ENCODE data around the gene CNST.
"Not testable (repeated sequence)": the region's sequence is repeated elsewhere in the genome, so short reads cannot be mapped to it uniquely, and the experiment has no call there.

The CNST gene

DNA sequence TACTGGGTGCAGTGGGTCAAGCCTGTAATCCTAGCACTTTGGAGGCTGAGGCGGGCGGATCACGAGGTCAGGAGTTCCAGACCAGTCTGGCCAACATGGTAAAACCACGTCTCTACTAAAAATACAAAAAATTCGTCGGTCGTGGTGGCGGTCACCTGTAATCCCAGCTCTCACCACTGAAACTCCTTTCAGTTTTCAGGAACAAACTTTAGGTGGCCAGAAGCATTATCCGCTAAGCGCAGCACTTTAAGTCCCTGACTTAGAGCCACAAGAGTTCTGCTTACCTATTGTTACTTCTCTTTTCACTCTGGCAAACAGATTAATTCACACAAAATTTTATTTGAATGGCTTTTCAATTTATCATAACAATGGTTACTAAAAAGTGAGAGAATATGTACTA, 5.4 kb upstream of the CNST start:
- DNase-seq, result not testable (repeated sequence)

DNA sequence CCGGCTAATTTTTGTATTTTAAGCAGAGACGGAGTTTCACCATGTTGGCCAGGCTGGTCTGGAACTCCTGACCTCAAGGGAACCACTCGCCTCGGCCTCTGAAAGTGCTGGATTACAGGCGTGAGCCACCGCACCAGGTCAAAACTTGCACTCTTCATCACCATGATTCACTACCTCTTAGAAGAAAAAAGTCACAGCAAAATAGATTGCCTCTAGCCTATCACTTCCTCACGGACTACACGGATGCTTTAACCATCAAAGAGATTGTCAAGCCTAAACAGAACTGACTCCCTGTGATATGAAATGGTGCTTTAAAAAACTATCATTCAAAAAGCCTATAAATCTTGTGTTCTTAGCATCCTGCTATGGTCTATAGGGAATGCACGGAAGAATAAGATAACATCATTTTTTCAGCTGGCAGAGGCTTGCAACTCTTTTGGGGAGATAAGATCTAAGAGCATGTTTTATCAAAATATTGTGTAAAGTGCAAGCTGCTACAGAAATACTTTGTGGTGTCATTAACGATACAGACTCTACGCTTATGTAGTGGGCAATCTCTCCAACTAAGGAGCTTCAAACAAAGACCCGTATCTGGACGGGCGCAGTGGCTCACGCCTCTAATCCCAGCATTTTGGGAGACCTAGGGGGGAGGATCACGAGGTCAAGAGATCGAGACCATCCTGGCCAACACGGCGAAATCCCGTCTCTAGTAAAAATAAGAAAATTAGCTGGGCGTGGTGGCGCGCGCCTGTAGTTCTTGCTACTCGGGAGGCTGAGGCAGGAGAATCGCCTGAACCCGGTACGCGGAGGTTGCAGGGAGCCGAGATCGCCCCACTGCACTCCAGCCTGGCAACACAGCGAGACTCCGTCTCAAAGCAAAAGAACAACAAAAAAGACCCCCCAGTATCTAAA, 1.2 kb upstream of the CNST start:
- no peak for DNase-seq

DNA sequence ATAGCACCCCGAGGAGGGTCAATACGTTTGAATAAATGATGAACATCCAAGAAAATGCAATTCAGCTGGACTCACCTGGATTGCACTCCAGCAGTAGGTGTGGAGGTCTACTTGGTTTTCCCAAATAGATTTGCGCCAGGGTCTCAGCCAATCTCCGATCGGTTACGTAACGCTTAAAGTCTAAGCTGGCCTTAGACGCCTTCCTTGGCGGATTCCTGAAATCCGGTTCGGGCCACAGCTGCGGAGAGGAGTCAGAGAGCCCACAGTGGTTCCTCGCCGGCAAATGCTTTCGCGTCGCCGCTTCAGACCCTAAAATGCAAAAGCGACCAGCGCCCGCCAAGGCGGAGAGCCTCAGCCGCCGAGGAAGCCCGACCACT, 517 bp upstream of the CNST start:
- no peak for DNase-seq

DNA sequence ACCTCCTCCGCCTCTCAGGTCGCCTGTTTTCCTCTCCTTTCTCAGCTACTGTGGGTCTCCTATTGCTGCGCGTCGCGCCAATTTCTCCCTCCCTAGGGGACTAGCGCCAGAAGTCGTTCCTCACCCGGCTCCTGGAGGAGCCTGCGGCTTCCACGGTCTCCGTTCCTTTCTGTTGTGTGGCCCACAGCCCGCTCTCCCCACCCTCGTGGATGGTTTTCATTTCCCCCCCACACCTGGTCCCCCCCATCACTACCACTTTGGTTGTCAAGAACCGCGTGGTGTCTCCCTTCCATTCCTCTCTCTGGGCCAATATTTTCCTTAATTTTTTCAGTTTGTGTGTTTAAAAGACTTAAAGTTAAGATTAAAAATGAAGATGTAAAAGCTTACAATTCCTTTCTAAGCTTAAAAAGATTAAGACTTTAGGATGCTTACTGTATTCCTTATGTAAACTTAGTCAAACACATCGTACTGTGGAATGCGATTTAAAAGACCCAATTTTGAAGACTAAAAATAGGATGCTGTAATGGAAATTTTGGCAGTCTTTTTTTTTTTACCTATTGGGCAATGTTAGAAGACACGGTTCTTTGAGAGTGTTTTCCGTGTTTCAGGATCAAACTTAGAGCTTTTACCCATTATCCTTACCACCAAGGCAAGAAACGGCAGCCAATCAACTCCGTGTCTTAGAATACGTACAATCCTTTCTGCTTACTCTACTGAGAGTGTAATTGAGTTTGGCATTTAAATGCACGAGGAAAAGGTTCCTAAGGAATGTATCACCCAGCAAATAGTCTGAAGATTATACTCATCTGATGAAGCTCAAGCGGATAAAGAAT, 773 bp downstream of the CNST start:
- DNase-seq, result no peak

DNA sequence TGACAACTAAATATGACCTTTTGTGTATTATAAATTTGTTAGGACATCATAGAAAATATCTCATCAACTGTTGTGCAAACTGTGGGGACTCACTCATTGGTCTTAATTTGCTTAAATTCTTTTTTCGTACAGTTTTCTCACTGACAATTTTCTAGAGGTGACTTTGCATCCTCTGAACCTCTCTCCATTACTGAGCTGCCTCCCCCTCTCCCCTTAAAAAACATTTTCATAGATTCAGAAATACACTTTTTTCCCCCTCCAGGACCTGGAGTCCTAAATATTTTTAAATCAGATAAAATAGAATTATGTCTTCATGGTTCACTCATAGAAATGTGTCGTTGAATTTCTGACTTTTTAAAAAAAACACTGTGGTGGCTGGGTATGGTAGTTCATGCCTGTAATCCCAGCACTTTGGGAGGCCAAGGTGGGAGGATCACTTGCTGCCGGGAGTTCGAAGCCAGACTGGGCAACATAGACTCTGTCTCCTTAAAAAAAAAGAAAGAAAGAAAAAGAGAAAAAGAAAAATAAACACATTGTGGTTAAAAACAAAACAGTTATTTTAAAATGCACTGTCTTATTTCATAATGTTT, 1.5 kb downstream of the CNST start:
- DNase-seq, result no peak

DNA sequence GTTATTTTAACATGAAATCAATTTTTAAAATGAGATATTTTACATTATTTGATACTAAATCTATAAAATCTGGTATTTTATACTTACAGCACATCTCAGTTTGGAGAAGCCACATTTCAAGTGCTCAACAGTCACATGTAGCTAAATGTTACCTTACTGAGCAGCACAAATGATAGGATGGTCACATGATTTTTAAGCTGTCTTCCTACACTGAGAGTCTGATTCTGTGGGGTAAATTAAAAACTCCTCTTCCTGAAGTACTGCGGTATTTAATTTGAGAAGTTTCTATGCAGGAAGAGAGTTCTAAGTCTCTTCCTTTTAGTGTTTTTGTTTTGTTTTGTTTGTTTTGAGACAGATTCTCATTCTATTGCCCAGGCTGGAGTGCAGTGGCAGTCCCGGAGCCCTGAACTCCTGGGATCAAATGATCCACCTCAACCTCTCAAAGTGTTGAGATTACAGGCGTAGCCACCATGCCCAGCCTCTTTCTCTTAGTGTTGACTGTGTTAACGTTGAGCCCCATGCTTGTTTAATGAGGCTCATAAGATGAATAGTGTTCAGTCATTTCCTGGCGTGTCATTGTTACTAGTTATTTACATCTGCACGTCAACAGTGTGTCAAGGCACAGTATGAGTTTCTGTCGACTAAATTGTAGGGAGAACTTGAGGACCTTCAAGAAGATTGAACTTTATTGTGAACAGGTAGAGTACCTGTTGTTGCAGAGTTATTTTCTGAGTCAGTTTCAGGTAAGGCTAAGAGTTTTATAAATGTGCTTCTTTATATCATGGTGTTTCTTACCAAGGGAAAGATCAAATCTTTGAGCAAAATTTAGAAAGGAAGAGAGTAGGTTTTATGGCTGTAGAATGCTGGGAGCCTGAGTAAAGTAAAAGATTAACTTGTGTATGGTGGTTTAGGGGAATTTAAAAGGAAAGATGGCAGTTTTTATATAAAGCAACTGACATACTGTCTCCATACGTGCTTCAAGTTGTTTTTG, 3.3 kb downstream of the CNST start:
- DNase-seq, result peak; percentile 6

DNA sequence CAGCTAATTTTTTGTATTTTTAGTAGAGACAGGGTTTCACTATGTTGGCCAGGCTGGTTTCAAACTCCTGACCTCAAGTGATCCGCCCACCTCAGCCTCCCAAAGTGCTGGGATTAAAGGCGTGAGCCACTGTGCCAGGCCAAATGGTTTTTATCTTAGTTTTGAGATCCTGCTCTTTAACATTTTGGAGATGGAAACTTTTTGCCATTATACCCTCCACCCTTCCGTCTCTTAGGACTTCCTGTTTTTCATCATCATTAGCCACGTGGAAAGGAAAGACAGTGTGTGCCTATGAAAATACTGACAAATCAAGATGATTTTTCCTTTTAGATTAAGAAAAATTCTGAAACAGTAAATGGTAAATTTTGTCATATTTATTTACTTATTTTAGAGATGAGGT, 5.1 kb downstream of the CNST start:
- not testable (repeated sequence) for DNase-seq

DNA sequence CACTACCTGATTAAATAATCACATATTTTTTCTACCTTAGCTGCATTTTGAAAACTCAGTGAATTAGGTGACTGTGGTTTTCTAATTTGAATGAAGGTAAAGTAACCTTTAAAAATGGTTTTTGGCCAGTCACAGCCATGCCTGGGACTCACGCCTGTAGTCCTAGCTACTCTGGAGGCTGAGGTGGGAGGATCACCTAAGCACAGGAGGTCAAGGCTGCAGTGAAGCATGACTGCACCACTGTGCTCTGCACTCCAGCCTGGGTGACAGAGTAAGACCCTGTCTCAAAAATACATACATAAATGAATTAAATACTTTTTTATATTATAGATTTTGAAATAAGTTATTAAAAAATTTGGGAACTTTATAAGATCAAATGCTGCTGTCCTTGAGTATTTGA, 5.7 kb downstream of the CNST start:
- DNase-seq, result no peak

DNA sequence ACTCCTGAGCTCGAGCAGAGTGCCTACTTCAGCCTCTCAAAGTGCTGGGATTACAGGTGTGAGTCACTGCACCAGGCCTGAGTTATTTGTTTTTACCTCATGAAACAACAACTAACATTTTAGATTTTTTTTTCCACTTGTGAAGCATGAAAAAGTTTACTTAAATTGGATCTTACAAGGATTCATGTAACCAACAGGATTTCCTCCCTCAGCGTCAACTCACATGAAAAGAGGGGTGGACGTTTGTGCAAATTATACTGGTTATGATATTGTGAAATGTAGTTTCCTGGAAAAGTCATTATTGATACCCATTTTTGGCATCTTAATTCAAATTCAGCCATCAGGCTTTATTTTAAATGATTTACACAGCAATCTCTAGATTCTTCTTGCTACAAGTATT, 6.5 kb downstream of the CNST start:
- no peak for DNase-seq

DNA sequence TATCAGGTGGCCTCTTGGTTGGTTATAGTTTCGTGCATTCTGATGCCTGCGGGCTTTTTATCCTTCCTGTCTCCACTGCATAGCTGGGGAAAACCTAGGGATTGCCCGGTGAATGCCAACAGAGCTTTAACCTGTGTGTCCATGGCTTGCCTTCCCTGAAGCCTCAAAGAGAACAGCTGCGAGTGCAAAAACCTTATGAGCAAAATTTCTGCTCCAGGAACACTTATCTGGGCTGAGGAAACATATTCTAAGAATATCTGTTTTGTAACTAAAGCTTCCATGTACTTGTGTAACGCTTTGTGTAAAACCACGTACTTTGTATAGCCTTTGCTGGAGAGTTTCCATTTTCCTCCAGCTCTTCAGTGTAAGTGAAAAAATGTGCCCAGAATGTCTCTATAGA, 7.2 kb downstream of the CNST start:
- DNase-seq, result no peak

DNA sequence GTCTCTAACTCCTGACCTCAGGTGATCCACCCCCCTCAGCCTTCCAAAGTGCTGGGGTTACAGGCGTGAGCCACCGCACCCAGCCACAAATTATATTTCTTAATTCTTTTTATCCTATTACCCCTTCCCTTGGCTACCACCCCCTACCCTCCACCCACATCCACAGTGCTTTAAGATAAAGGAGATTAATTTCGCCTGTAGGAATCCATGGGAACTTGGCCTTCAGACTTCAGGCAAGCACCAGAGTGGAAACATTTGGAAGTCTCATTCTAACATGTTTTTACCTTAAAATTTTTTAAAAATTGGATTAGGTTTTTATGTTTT, 10.4 kb downstream of the CNST start:
- no peak for DNase-seq

DNA sequence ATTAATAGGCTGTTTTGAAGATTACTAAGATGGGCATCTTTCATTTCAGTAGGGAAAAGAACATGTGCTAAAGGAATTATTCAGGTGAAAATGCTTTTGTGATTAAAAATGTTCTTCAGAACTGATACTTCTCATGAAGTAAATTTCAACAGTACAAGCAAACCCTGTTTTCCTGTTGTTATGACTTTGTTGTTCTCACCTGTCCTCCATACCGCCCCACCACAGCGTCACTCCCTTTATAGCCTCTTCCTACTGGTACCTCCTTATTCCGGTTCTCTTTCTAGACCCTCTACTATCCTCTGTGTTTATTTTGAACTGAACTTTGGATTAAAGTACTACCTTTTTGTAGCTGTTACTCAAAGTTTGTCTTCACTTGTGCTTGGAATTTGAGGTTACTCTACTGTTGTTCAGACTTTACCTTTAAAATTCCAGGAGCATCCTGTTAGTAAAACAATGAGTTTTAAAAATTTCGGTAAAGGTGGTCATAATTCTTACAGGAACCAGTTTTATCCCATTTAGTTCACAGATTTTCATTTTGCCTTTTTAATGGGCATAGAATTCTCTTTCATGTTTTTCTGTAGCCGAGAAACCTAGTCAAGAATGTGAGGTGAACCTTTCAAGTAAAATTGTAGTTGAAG, 10.9 kb downstream of the CNST start:
- no peak for DNase-seq

DNA sequence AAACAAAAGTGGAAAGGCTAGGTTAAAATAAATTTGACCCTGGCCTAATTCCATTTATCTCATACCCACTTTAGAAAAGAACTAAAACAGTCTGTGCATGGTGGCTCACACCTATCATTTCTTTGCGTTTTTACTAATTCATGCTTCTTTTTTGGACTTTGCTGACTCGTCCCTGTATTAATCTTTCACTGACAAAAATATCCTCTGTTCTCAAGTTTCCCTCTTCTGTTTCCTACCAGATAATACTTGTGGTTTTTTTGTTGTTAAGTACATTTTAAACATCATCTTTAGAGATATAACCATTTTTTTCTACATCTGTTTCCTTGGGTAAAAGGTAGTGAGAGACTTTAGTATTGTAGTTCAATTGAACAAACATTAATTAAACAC, 11.5 kb downstream of the CNST start:
- DNase-seq, result no peak

DNA sequence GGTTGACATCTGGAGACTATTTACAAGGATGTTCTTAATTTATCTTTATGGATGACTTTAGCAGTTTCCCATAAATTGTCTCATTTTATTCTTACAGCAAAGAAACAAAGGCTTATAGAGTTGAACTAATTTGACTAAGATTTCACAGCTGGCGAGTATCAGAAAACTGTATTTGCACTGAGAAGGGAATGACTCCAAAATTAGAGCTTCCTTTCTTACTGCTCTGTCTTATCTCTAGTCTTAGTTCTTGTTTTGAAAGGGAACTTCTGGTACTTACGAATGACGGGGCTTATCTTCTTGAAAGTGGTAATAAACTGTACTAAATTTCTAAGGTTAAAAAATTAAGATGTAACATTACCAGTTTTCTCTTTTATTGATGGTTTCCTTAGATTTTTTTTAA, 13.6 kb downstream of the CNST start:
- no peak for DNase-seq

DNA sequence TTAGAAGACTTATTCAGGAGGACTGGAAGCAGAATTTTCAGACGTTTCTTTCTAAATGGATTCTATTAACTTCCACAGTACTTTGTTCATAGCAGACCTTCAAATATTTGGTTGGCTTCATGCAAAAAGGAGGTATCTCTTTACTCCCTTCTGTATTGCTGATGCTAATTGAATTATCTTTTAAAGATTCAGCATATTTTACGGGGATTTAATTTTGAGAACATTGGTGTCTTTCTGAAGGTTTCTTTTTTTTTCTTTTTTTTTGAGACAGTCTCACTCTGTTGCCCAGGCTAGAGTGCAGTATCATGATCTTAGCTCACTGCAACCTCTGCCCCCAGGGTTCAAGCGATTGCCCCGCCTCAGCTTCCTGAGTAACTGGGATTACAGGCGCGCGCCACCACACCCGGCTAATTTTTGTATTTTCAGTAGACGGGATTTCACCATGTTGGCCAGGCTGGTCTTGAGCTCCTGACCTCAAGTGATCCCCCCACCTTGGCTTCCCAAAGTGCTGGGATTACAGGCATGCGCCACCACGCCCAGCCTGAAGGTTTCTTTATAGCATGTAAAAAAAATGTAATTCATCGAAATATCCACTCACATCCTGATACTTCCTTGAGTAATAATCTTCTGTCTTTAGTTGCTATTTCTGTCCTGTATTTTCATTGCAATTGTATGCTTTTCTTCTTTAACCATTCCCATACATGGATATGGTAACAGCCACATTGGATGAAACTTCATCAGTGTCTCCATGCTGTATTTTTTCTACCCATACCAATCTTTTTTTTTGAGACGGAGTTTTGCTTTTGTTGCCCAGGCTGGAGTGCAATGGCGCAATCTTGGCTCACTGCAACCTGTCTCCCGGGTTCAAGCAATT, 14.5 kb downstream of the CNST start:
- DNase-seq, result no peak

DNA sequence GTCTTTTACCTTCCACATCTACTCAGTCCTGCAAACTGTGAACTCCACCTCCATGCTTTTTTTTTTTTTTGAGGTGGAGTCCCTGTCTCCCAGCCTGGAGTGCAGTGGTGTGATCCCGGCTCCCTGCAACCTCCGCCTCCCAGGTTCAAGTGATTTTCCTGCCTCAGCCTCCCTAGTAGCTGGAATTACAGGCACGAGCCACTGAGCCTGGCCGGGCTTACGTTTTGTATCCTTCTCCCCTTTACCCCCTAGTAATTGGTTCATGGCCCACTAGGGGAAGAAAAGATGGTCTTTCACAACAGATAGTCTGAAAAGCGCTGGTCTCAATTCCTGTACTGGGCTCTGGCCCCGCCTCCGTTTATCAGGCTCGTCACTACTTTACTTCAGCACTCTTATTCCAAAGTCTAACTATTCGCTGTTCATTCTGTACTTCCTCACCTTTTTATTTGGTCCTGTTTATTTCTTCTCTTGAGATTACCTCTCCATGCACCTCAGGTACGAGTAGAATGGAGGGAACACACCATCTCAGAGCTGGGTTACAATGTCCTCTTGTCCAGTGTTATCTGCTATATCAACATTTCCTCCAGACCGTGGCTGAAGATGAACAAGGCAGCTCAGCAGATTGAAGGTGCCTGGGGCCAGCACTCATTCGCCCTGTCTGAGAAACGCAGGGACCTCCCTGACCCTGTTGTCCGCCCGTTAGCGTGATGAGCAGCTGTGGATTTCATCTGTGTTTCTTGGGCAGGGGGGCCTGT, 16.2 kb downstream of the CNST start:
- no peak for DNase-seq

DNA sequence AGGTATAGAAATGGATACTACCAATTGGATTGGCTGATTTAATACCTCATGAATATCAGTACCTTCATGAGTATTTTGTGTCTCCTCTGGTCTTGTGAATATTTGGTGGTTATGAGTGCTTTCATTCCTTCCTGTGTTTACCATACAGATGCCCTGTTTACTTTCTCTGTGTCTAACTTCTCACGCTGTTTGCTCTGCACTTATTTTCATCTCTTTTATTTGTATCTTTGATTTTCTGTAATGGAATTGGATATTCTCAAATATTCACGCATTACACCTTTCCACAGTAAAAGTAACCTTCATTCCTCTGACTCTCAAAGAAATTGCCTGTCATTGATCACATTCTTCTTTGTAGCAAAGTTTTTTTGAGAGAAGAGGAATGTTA, 16.8 kb downstream of the CNST start:
- no peak for DNase-seq

DNA sequence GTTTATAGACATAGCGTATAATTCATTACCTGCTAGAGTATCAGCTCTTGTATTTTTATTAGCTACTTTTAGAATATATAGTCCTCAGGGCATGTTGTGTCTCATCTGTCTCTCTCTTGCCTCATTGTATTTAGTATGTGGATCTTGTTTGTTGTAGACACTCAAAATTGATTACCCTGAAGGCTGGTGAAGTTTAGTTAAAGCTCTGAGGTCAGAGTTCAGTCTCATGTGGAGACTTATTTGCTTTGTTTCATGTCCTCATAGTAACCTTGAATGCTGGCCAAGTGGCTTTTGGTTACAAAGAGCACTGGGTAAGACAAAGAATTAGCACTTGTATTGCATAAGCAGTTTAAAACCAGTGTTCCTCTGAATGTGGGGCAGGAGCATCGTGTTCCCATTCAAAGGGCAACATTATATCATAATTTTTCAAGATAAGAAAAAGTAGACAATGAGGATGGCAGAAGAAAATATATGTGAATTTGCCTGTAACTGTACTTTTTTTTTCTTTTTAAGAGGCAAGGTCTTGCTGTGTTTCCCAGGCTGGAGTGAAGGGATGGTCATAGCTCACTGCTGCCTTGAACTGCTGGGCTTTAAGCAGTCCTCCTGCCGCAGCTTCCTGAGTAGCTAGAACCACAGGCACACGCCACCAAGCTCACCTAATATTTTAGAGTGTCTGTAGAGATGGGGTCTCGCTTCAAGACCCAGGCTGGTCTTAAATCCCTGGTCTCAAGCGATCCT, 17.4 kb downstream of the CNST start:
- no peak for DNase-seq

DNA sequence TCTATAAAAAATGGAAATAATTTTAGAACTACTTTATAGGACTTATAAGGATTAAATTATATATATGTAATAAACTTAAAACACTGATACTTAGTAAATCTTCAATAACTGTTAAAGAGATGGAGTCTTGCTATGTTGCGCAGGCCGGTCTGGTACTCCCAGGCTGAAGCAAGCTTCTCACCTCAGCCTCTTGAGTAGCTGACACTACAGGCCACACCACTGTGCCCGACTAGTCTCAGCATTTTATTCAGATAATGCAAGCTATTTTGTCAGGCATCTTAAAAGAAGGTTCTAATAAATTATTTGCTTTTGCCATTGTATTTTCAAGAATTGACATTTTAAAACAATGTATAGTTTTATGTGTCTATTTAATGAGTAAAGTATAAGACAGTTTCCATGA, 20.8 kb downstream of the CNST start:
- DNase-seq, result no peak

DNA sequence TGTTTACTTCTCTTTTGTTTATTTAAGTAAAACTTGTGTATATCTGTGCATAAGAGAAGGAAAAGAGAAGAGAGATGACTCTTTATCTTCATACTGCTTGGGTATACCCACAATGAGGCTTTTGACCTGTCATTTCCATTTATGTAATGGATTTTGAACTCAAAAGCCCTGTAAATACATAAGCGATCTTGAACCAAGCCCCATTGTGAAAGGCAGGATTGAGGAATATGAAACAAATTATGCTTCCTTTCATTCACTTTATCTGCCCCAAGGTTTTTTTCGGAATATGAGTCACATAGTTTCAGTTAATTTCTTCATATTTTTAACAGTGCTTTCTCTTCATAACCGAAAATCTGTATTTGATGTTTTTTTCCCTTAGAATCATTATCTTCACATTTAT, 21.4 kb downstream of the CNST start:
- DNase-seq, result no peak
